HepG2 (cell line): ENCODE results near the gene HIGD1C. TPM values are rescaled to one million over a fixed set of nuclear protein-coding genes. Genes with fewer than 3 reads are reported as not detected.

Experiments
- ARID3A ChIP-seq: IDR thresholded peaks from 2 replicates; pipeline ENCODE4 v1.6.1; 2012; ENCODE audit warnings: low read depth, low read length, improper control_type of control experiment
- DMAP1 ChIP-seq: IDR thresholded peaks from 2 replicates; pipeline ENCODE4 v1.6.1; 2016
- DPF2 ChIP-seq: sonication (generic); formaldehyde crosslinking; IDR thresholded peaks from 2 replicates; pipeline ENCODE4 v1.4.0; 2020; ENCODE audit warnings: mild to moderate bottlenecking, low read depth, missing genetic modification reagents, borderline replicate concordance
- HBP1 ChIP-seq: IDR thresholded peaks from 2 replicates; pipeline ENCODE4 v1.6.1; 2016; ENCODE audit warnings: low read depth, control low read depth
- HMG20A ChIP-seq: IDR thresholded peaks from 2 replicates; pipeline ENCODE4 v1.6.1; 2016; ENCODE audit warnings: borderline replicate concordance
- MBNL3 ChIP-seq: fragments of 250-450 bp; sonication (Bioruptor Pico); conservative IDR thresholded peaks from 2 replicates; pipeline ENCODE4 v1.8.0; 2022; ENCODE audit warnings: mild to moderate bottlenecking, inconsistent platforms
- MIER3 ChIP-seq: IDR thresholded peaks from 2 replicates; pipeline ENCODE4 v1.6.1; 2016; ENCODE audit warnings: missing compliant biosample characterization, borderline replicate concordance
- NFE2L2 ChIP-seq: fragments of 150-350 bp; IDR thresholded peaks from 2 replicates; pipeline ENCODE4 v1.6.1; 2014; ENCODE audit warnings: low read length
- RFX3 ChIP-seq: IDR thresholded peaks from 2 replicates; pipeline ENCODE4 v1.6.1; 2016; ENCODE audit warnings: missing biosample characterization, missing genetic modification reagents
- SALL1 ChIP-seq: sonication (generic); formaldehyde crosslinking; IDR thresholded peaks from 2 replicates; pipeline ENCODE4 v1.8.0; 2022; ENCODE audit warnings: mild to moderate bottlenecking, missing genetic modification reagents
- SOX6 ChIP-seq, 2 experiments: fragments of 450-650 bp in 1 of 2; sonication (generic) in 1 of 2; formaldehyde crosslinking in 1 of 2; IDR thresholded peaks; 2 replicates each; pipeline versions ENCODE4 v1.4.0 to v1.6.1; 2017 to 2020; ENCODE audit warnings: antibody characterized with exemption in 1 of 2, mild to moderate bottlenecking in 1 of 2, missing genetic modification reagents in 1 of 2
- TOPORS ChIP-seq: sonication (generic); formaldehyde crosslinking; IDR thresholded peaks from 2 replicates; pipeline ENCODE4 v1.8.0; 2023; ENCODE audit warnings: mild to moderate bottlenecking, missing genetic modification reagents
- U2AF2 ChIP-seq: fragments of 200-400 bp; formaldehyde crosslinking; IDR thresholded peaks from 2 replicates; pipeline ENCODE4 v1.6.1; 2017; ENCODE audit warnings: low read depth, mild to moderate bottlenecking, low read length
- XBP1 ChIP-seq: sonication (generic); formaldehyde crosslinking; IDR thresholded peaks from 2 replicates; pipeline ENCODE4 v1.5.0; 2020; ENCODE audit warnings: missing genetic modification reagents
- ZNF224 ChIP-seq: sonication (generic); formaldehyde crosslinking; IDR thresholded peaks from 2 replicates; pipeline ENCODE4 v1.5.0; 2020; ENCODE audit warnings: mild to moderate bottlenecking, missing genetic modification reagents
- ZNF281 ChIP-seq: sonication (generic); formaldehyde crosslinking; IDR thresholded peaks from 2 replicates; pipeline ENCODE4 v1.4.0; 2020; ENCODE audit warnings: missing genetic modification reagents, borderline replicate concordance
- ZNF782 ChIP-seq: sonication (generic); formaldehyde crosslinking; IDR thresholded peaks from 2 replicates; pipeline ENCODE4 v1.4.0; 2020; ENCODE audit warnings: missing genetic modification reagents, mild to moderate bottlenecking, borderline replicate concordance
- ZZZ3 ChIP-seq: sonication (generic); formaldehyde crosslinking; IDR thresholded peaks from 2 replicates; pipeline ENCODE4 v1.4.0; 2020; ENCODE audit warnings: missing genetic modification reagents, mild to moderate bottlenecking, borderline replicate concordance
- polyA plus RNA-seq, 8 experiments: library from polyadenylated mRNA; depleted of rRNA in 3 of 8; stranded (reverse) in 7 of 8; unstranded in 1 of 8; fragments of >200 nt; fragmentation: Illumina TruSeq in 4 of 8; extraction: Trizol in 4 of 8; gene quantifications; 2 replicates each; pipeline versions ENCODE4 v1.2.1 to v1.2.3, GENCODE V29; 2011 to 2016; ENCODE audit warnings: low read depth in 4 of 8, missing spikeins in 1 of 8, mixed read lengths in 1 of 8; ENCODE audit not compliant: insufficient read depth in 1 of 8
- total RNA-seq, 5 experiments: library from RNA; depleted of rRNA; stranded (reverse); fragments of >200 nt; fragmentation: Illumina TruSeq; extraction: Trizol; gene quantifications; 2 replicates each; pipeline ENCODE4 v1.2.3, GENCODE V29; 2016; ENCODE audit warnings: low read depth in 1 of 5
- TF ChIP-seq, protein P1 (sequence below): IDR thresholded peaks from 2 replicates; pipeline ENCODE4 v1.6.1; 2016; ENCODE audit warnings: missing biosample characterization, missing genetic modification reagents, low read depth
- TF ChIP-seq, protein P2 (sequence below): sonication (generic); formaldehyde crosslinking; IDR thresholded peaks from 2 replicates; pipeline ENCODE4 v1.4.0; 2020; ENCODE audit warnings: missing genetic modification reagents

The HIGD1C gene
- total and polyA plus RNA-seq, 2 of the 13 experiments (the other 11 are each of a cell fraction or from before 2014, with no cell fraction given): not detected

GRCh38 chr12:50934981-50935807 is 17.1 kb upstream of the HIGD1C start (continued):
- TF ChIP-seq HMG20A (CRISPR knock-in tag) (0 out of 2 replicates have a peak, but pooled peaks have one; percentile 26), NFE2L2 (no peak), ARID3A (0 out of 2 replicates have a peak, but pooled peaks have one; percentile 33), XBP1 (CRISPR knock-in tag) (no peak), ZNF782 (CRISPR knock-in tag) (no peak), MIER3 (no peak), U2AF2 (no peak), DPF2 (CRISPR knock-in tag) (no peak), MBNL3 (CRISPR knock-in tag) (no peak), RFX3 (CRISPR knock-in tag) (no peak), DMAP1 (CRISPR knock-in tag) (no peak; the same call in 1 of the 2 replicates), SALL1 (CRISPR knock-in tag) (no peak), ZNF281 (CRISPR knock-in tag) (no peak), TOPORS (CRISPR knock-in tag) (no peak), HBP1 (no peak), ZZZ3 (no peak), SOX6 (IDR thresholded peaks at IDR 0.05) (no peak), SOX6 (CRISPR knock-in tag; IDR thresholded peaks at IDR 0.05) (peak; percentile 89), ZNF224 (no peak)
- TF ChIP-seq, protein P1, sequence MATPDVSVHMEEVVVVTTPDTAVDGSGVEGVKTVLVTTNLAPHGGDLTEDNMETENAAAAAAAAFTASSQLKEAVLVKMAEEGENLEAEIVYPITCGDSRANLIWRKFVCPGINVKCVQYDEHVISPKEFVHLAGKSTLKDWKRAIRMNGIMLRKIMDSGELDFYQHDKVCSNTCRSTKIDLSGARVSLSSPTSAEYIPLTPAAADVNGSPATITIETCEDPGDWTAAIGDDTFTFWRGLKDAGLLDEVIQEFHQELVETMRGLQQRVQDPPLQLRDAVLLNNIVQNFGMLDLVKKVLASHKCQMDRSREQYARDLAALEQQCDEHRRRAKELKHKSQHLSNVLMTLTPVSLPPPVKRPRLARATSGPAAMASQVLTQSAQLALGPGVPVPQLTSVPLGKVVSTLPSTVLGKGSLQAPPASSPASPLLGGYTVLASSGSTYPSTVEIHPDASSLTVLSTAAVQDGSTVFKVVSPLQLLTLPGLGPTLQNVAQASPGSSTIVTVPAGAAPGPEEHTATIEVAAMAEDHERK (CRISPR knock-in tag): no peak
- TF ChIP-seq, protein P2, sequence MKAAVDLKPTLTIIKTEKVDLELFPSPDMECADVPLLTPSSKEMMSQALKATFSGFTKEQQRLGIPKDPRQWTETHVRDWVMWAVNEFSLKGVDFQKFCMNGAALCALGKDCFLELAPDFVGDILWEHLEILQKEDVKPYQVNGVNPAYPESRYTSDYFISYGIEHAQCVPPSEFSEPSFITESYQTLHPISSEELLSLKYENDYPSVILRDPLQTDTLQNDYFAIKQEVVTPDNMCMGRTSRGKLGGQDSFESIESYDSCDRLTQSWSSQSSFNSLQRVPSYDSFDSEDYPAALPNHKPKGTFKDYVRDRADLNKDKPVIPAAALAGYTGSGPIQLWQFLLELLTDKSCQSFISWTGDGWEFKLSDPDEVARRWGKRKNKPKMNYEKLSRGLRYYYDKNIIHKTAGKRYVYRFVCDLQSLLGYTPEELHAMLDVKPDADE (CRISPR knock-in tag): no peak
